DOHH2 (cell line): ENCODE data around the gene PNMT.

Experiments used
- H3F3A ChIP-seq: fragments of 200-600 bp; sonication (generic), shearing (Covaris generic); 2 replicates; pipeline ENCODE4 v1.6.0; 2016; ENCODE audit warnings: antibody characterized with exemption, mild to moderate bottlenecking; ENCODE audit not compliant: control insufficient read depth, insufficient read depth
- H3K27ac ChIP-seq: fragments of 200-600 bp; sonication (generic); 2 replicates; pipeline ENCODE4 v1.5.1; 2014; ENCODE audit warnings: low read depth, mild to moderate bottlenecking, low read length, moderate library complexity
- H3K27me3 ChIP-seq: fragments of 200-600 bp; sonication (generic); 2 replicates; pipeline ENCODE4 v1.6.1; 2014; ENCODE audit warnings: mild to moderate bottlenecking, low read length, mixed read lengths; ENCODE audit not compliant: control insufficient read depth
- H3K36me3 ChIP-seq: fragments of 200-600 bp; sonication (generic); 2 replicates; pipeline ENCODE4 v1.6.1; 2014; ENCODE audit warnings: mild to moderate bottlenecking, low read length, moderate library complexity, mixed read lengths; ENCODE audit not compliant: control insufficient read depth
- H3K4me1 ChIP-seq: fragments of 200-600 bp; sonication (generic); 2 replicates; pipeline ENCODE4 v1.6.1; 2014; ENCODE audit warnings: mild to moderate bottlenecking, low read length, mixed read lengths; ENCODE audit not compliant: control insufficient read depth
- H3K4me2 ChIP-seq: fragments of 200-600 bp; sonication (generic); 2 replicates; pipeline ENCODE4 v1.6.0; 2014; ENCODE audit warnings: mild to moderate bottlenecking, low read length, moderate library complexity
- H3K4me3 ChIP-seq: fragments of 200-600 bp; sonication (generic); 2 replicates; pipeline ENCODE4 v1.5.1; 2014; ENCODE audit warnings: mild to moderate bottlenecking, low read length, mixed read lengths
- H3K79me2 ChIP-seq: fragments of 200-600 bp; sonication (generic); 2 replicates; pipeline ENCODE4 v1.6.1; 2014; ENCODE audit warnings: mild to moderate bottlenecking, low read length, mixed read lengths; ENCODE audit not compliant: control insufficient read depth
- H3K9me2 ChIP-seq: fragments of 200-600 bp; sonication (generic); replicated peaks from 2 replicates; pipeline ENCODE4 v1.6.1; 2014; ENCODE audit warnings: mild to moderate bottlenecking, low read length, mixed read lengths; ENCODE audit not compliant: control insufficient read depth
- H3K9me3 ChIP-seq: fragments of 200-600 bp; sonication (generic); 2 replicates; pipeline ENCODE4 v1.6.1; 2014; ENCODE audit warnings: antibody characterized with exemption, low read length, mixed read lengths; ENCODE audit not compliant: control insufficient read depth, insufficient read depth
- H4K20me1 ChIP-seq: fragments of 200-600 bp; sonication (generic); 2 replicates; pipeline ENCODE4 v1.6.0; 2014; ENCODE audit warnings: low read depth, mild to moderate bottlenecking, antibody characterized with exemption, low read length, moderate library complexity; ENCODE audit not compliant: control insufficient read depth, insufficient read depth
- EZH2phosphoT487 ChIP-seq: fragments of 200-600 bp; sonication (generic); IDR thresholded peaks from 2 replicates; pipeline ENCODE4 v1.6.1; 2017; ENCODE audit warnings: borderline replicate concordance, mild to moderate bottlenecking, antibody characterized with exemption, low read length, moderate library complexity, mixed read lengths
- TF ChIP-seq, protein P1 (sequence below): fragments of 200-600 bp; sonication (generic); IDR thresholded peaks from one replicate; pipeline ENCODE4 v1.5.1; 2014; ENCODE audit warnings: antibody characterized with exemption, mild to moderate bottlenecking, low read depth, low read length; ENCODE audit not compliant: poor library complexity, severe bottlenecking

Gene PNMT

DNA sequence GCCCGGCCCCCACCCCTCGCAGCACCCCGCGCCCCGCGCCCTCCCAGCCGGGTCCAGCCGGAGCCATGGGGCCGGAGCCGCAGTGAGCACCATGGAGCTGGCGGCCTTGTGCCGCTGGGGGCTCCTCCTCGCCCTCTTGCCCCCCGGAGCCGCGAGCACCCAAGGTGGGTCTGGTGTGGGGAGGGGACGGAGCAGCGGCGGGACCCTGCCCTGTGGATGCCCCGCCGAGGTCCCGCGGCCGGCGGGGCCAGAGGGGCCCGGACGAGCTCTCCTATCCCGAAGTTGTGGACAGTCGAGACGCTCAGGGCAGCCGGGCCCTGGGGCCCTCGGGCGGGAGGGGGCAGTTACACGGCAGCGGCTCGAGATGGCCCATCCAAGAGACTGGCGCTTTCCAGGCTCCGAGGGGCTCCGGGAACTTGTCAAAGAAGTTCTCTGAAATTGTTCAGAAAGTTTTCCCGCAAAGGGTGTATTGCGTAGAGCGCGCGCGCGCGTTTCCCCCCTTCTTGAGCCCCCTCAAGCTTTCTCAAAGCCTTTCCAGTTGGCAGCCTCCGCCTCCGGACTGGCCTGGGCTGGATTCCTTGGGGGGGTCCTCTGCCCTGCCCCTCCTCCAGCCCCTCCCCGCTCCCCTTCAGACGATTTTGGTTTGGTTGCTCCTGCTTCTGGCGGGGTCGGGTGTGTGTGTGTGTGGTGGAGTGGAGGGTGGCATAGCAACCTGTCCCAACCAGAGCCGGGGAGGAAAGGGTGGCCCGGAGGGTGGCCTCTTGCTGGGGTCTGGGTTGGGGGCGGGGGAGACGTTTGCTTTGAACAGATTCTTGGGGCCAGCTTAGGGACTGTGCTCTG lies 32.1 kb downstream of the PNMT start:
- Histone ChIP-seq H3K79me2 (no peaks in the 10 kb centered on the region), H3K4me3 (no peak overlapping the region)

DNA sequence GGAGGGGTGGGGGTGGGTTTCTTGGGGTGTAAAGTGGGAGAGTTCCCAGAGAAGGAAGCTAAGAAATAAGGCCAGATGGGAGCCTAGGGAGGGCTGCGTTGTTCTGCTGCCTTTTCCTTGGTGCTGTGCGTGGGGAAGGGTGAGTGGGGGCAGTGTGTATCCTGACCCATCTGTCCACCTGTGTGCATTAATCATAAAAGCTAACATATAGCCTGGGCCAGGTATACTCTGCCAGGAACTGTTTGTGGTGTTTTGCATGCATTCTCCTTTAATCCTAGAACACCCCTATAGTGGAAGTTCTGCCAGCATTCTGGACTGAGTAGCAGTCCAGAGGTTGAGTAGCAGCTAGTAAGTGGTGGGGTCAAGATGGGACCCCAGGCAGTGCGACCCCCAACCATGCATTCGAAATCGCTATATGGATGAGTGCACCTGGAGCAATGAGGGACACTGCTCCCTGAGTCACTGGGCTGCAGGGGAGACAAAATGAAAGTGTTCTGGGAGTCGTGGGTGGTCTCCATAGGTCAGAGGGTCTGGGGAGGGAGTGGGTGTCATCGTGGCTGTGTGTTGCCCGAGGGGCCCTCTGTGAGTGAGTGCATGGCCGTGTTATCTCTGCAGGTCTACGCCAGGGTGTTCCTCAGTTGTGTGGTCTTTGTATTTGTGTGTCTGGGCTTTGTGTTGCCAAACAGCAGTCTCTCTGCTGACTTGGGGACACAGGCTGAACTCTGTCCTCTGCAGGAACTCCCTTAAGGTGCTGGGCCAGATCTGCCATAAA lies 32.9 kb downstream of the PNMT start:
- TF ChIP-seq EZH2phosphoT487, result no peak
- TF ChIP-seq, protein P1, sequence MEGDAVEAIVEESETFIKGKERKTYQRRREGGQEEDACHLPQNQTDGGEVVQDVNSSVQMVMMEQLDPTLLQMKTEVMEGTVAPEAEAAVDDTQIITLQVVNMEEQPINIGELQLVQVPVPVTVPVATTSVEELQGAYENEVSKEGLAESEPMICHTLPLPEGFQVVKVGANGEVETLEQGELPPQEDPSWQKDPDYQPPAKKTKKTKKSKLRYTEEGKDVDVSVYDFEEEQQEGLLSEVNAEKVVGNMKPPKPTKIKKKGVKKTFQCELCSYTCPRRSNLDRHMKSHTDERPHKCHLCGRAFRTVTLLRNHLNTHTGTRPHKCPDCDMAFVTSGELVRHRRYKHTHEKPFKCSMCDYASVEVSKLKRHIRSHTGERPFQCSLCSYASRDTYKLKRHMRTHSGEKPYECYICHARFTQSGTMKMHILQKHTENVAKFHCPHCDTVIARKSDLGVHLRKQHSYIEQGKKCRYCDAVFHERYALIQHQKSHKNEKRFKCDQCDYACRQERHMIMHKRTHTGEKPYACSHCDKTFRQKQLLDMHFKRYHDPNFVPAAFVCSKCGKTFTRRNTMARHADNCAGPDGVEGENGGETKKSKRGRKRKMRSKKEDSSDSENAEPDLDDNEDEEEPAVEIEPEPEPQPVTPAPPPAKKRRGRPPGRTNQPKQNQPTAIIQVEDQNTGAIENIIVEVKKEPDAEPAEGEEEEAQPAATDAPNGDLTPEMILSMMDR, result no peak
- no peaks in the 10 kb centered on the region for H3K79me2 ChIP-seq
- no peak overlapping the region for H3K4me2 ChIP-seq
- 0 out of 2 replicates have a peak, but pooled peaks cover 2% of the 10 kb centered on the region for H3F3A ChIP-seq
- H3K9me2 ChIP-seq, result no peaks in the 10 kb centered on the region
- peaks cover 19% of the 10 kb centered on the region for H3K27me3 ChIP-seq
- no peak overlapping the region for H3K4me3 ChIP-seq
- H3K9me3 ChIP-seq, result no peaks in the 10 kb centered on the region
- no peaks in the 10 kb centered on the region for H3K36me3 ChIP-seq
- no peak overlapping the region for H3K27ac ChIP-seq
- H4K20me1 ChIP-seq, result no peaks in the 10 kb centered on the region
- peaks cover 4% of the 10 kb centered on the region; the same call in 1 of the 2 replicates for H3K4me1 ChIP-seq

More for the DNA sequence above, 32.1 kb downstream of the PNMT start:
- Histone ChIP-seq H3K4me2 (no peak overlapping the region), H3K36me3 (no peaks in the 10 kb centered on the region), H3F3A (0 out of 2 replicates have a peak, but pooled peaks cover 2% of the 10 kb centered on the region), H3K9me2 (no peaks in the 10 kb centered on the region), H3K4me1 (peaks cover 4% of the 10 kb centered on the region; the same call in 1 of the 2 replicates), H4K20me1 (no peaks in the 10 kb centered on the region), H3K9me3 (no peaks in the 10 kb centered on the region), H3K27ac (no peak overlapping the region), H3K27me3 (peaks cover 19% of the 10 kb centered on the region)
- no peak for TF ChIP-seq EZH2phosphoT487
- TF ChIP-seq, protein P1, result no peak

DNA sequence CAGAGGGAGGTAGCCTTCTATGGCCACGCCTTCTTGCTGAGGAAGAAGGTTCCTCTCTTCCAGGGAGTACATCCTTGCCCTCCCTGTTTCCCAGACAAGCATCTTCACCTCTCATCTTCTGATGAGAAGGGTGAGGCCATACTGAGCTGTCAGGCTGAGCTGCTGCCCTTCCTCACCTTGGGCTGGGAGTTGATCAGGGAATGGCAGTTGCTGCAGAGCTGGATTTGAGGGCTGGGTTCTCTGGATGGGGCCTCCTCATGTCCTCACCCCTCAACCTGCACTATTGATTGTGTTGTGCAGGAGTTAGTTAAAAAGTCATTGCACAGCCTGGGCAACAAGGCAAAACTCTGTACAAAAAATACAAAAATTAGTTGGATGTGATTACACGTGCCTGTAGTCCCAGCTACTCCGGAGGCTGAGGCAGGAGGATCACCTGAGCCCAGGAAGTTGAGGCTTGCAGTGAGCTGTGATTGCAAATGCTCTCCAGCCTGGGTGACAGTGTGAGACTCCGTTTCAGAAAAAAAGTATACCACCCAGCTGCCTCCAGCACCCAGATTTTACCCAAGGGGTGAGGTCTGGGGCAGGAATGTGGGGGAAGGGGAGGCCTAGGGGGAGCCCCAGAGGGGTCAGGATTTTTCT lies 33.6 kb downstream of the PNMT start:
- Histone ChIP-seq H3K27ac (no peak overlapping the region), H3K4me3 (no peak overlapping the region), H3K79me2 (no peaks in the 10 kb centered on the region), H3K9me2 (no peaks in the 10 kb centered on the region), H3K4me1 (peaks cover 6% of the 10 kb centered on the region), H3K36me3 (no peaks in the 10 kb centered on the region), H3K9me3 (no peaks in the 10 kb centered on the region), H3K4me2 (no peak overlapping the region), H4K20me1 (no peaks in the 10 kb centered on the region), H3F3A (0 out of 2 replicates have a peak, but pooled peaks cover 2% of the 10 kb centered on the region), H3K27me3 (peaks cover 19% of the 10 kb centered on the region)
- TF ChIP-seq, protein P1, result no peak
- TF ChIP-seq EZH2phosphoT487, result no peak
